Right lobe of liver (tissue), 6 donors: Measurements from ENCODE around the gene MAML2. TPM values are rescaled to one million over a fixed set of nuclear protein-coding genes. Genes with fewer than 3 reads are reported as not detected.

Source experiments
- ATAC-seq, 4 donors: fragments of 200-7000 bp; cut with Tn5 transposase; one replicate each; pipeline ENCODE4 v1.9.1; 2020; ENCODE audit warnings: mild to moderate bottlenecking in 4 of 4, moderate library complexity in 4 of 4
- DNase-seq, 3 donors: peaks; one replicate each; pipeline ENCODE4 v3.0.0-alpha.2; 2020
- H3K27ac ChIP-seq, 3 donors: fragments of 200-600 bp; one replicate each; pipeline ENCODE4 v1.8.0; 2022
- H3K27me3 ChIP-seq, 2 donors: fragments of 200-600 bp; one replicate each; pipeline ENCODE4 v1.8.0; 2022
- H3K36me3 ChIP-seq, 4 donors: fragments of 200-600 bp; sonication (generic) in 1 of 4; one replicate each; pipeline versions ENCODE4 v1.5.1 to v1.8.0; 2017 to 2022; ENCODE audit warnings: control low read depth in 1 of 4
- H3K4me1 ChIP-seq, 4 donors: fragments of 200-600 bp; sonication (generic) in 1 of 4; one replicate each; pipeline versions ENCODE4 v1.5.1 to v1.8.0; 2017 to 2022; ENCODE audit warnings: control low read depth in 1 of 4
- H3K4me3 ChIP-seq, 3 donors: fragments of 200-600 bp; one replicate each; pipeline ENCODE4 v1.8.0; 2022
- H3K9me3 ChIP-seq, 4 donors: fragments of 200-600 bp; sonication (generic) in 1 of 4; one replicate each; pipeline versions ENCODE4 v1.5.1 to v1.8.0; 2017 to 2022; ENCODE audit warnings: control low read depth in 1 of 4
- CTCF ChIP-seq, 4 donors: fragments of 200-600 bp in 3 of 4; fragments of 450-650 bp in 1 of 4; IDR thresholded peaks; one replicate each; pipeline versions ENCODE4 v1.5.1 to v1.8.0; 2016 to 2022; ENCODE audit warnings: antibody characterized with exemption in 4 of 4, mild to moderate bottlenecking in 2 of 4
- POLR2A ChIP-seq: fragments of 450-650 bp; IDR thresholded peaks from one replicate; pipeline ENCODE4 v1.6.1; 2017; ENCODE audit warnings: antibody characterized with exemption, mild to moderate bottlenecking
- WGBS: methylation state at CpG from one replicate; pipeline ENCODE4 v1.1.6; 2018; ENCODE audit warnings: low coverage, low lambda C conversion rate; ENCODE audit not compliant: insufficient coverage; ENCODE audit errors: missing lambda C conversion rate; 5-methylcytosine and 5-hydroxymethylcytosine counted together
- intact Hi-C, 2 donors: fragments of 100-400 bp; cut with DNase I; formaldehyde crosslinking; loops; one replicate each; pipeline versions ENCODE4 v1.11.2 to v1.14.1; 2022
- total RNA-seq, 6 experiments: library from RNA; depleted of rRNA in 2 of 6; stranded (reverse); fragments of >200 nt in 2 of 6; fragmentation: NEBNext Ultra II Directional in 3 of 6; extraction: Animal tissue kit (Norgen Biotek cat#: 25700) in 3 of 6; gene quantifications; one replicate each; pipeline versions ENCODE4 v1.1.0 to v1.2.4, GENCODE V29; 2016 to 2023
- donor health status: DM: no; HTN: yes; CAD: no.
- donor health status: DM: no; HTN: no; CAD: no.
- donor health status: DM: no; HTN: no; CAD: no.
- donor health status: DM: no; HTN: yes; CAD: no.
- donor health status: DM: no; HTN: yes; CAD: no.

Gene MAML2
- total RNA-seq, 6 experiments from 2014 or later, result 0.92 to 2.3 (median 1.9) TPM

GRCh38 chr11:96056576-96056975, 286.4 kb downstream of the MAML2 start:
- H3K4me1 ChIP-seq, result no peaks in the 10 kb centered on the region
- H3K4me3 ChIP-seq, result no peak overlapping the region
- no peak for TF ChIP-seq CTCF (IDR thresholded peaks at IDR 0.05)
- TF ChIP-seq POLR2A, result no peak
- H3K27ac ChIP-seq, result no peak overlapping the region
- H3K27me3 ChIP-seq, result no peaks in the 10 kb centered on the region
- WGBS, result 50% methylated on average over 2 of the region's 2 CpGs
- ATAC-seq, result no peak
- H3K36me3 ChIP-seq, result no peaks in the 10 kb centered on the region
- intact Hi-C loops, result no loop called here
- DNase-seq, result no peak
- H3K9me3 ChIP-seq, result no peaks in the 10 kb centered on the region

GRCh38 chr11:96055706-96056387, 287.1 kb downstream of the MAML2 start:
- no peaks in the 10 kb centered on the region for H3K27me3 ChIP-seq
- intact Hi-C loops, result no loop called here
- DNase-seq (no peak), ATAC-seq (no peak)
- no peaks in the 10 kb centered on the region for H3K9me3 ChIP-seq
- H3K27ac ChIP-seq, result no peak overlapping the region
- H3K4me3 ChIP-seq, result no peak overlapping the region
- no peaks in the 10 kb centered on the region for H3K4me1 ChIP-seq
- no peak for TF ChIP-seq CTCF (IDR thresholded peaks at IDR 0.05)
- no peak for TF ChIP-seq POLR2A
- no peaks in the 10 kb centered on the region for H3K36me3 ChIP-seq
- 67% methylated on average over 3 of the region's 3 CpGs for WGBS

GRCh38 chr11:96054870-96055705, 287.9 kb downstream of the MAML2 start:
- DNase-seq (no peak), ATAC-seq (peak; percentile 71 to 88 (median 76))
- 26% methylated on average over 2 of the region's 2 CpGs for WGBS
- no peak overlapping the region for H3K27ac ChIP-seq
- TF ChIP-seq CTCF (IDR thresholded peaks at IDR 0.05) (peak; percentile 55 to 73 (median 62)), POLR2A (no peak)
- H3K9me3 ChIP-seq, result no peaks in the 10 kb centered on the region
- H3K36me3 ChIP-seq, result no peaks in the 10 kb centered on the region
- intact Hi-C loops, result no loop called here
- H3K4me3 ChIP-seq, result no peak overlapping the region
- H3K27me3 ChIP-seq, result no peaks in the 10 kb centered on the region
- no peaks in the 10 kb centered on the region for H3K4me1 ChIP-seq

- no peak for ATAC-seq
- intact Hi-C loops, result no loop called here
These were observed 289.9 kb downstream of the MAML2 start for GRCh38 chr11:96052921-96053651.

More at GRCh38 chr11:96052921-96053651, 289.9 kb downstream of the MAML2 start:
- DNase-seq, result no peak
- H3K9me3 ChIP-seq, result no peaks in the 10 kb centered on the region
- H3K4me1 ChIP-seq, result no peaks in the 10 kb centered on the region
- H3K4me3 ChIP-seq, result no peak overlapping the region
- WGBS, result 41% methylated on average over 2 of the region's 2 CpGs
- no peak overlapping the region for H3K27ac ChIP-seq
- no peaks in the 10 kb centered on the region for H3K27me3 ChIP-seq
- H3K36me3 ChIP-seq, result no peaks in the 10 kb centered on the region
- TF ChIP-seq CTCF (IDR thresholded peaks at IDR 0.05) (no peak), POLR2A (no peak)
